Measurements from ENCODE around the gene RAB27A. TPM values are rescaled to one million over a fixed set of nuclear protein-coding genes. Genes with fewer than 3 reads are reported as not detected.

The RAB27A gene
- total and polyA plus RNA-seq, 9 of the 15 experiments (the other 6 are each of a cell fraction or from before 2014, with no cell fraction given) = 31.5 to 171 (median 80.4) TPM

- peak; percentile 91; the same call in 1 of the 2 replicates for TF ChIP-seq ARID3A (IDR thresholded peaks at IDR 0.05; ENCODE audit: borderline replicate concordance, low read depth, low read length)
- peak; percentile 30 for TF ChIP-seq CXXC5 (CRISPR knock-in tag; IDR thresholded peaks at IDR 0.05)
- peak; percentile 53 for TF ChIP-seq LEF1 (IDR thresholded peaks at IDR 0.05)
- TF ChIP-seq POLR2B (IDR thresholded peaks at IDR 0.05; ENCODE audit: low read depth, partially characterized antibody) = peak; percentile 33
- TF ChIP-seq KDM4B (IDR thresholded peaks at IDR 0.05; ENCODE audit: borderline replicate concordance in 2 of 2, low read depth in 1 of 2) = no peak
- TF ChIP-seq ZBTB2 (IDR thresholded peaks at IDR 0.05) = 0 out of 2 replicates have a peak, but pooled peaks have one; percentile 34
- peak in 1 of 2 experiments; percentile 71; a peak in 1 of 4 replicates for TF ChIP-seq MLLT1 (IDR thresholded peaks at IDR 0.05)
- TF ChIP-seq KDM5B (IDR thresholded peaks at IDR 0.05; ENCODE audit: insufficient replicate concordance, low read depth, low read length) = no peak
- 0 out of 2 replicates have a peak, but pooled peaks have one; percentile 24 for TF ChIP-seq FOXJ2 (tag; IDR thresholded peaks at IDR 0.05)
- TF ChIP-seq MYNN (IDR thresholded peaks at IDR 0.05) = peak; percentile 80; the same call in 1 of the 2 replicates
- no peak for TF ChIP-seq MYNN (CRISPR knock-in tag; IDR thresholded peaks at IDR 0.05)
- TF ChIP-seq HDAC3 (IDR thresholded peaks at IDR 0.05; ENCODE audit: borderline replicate concordance, partially characterized antibody) = peak; percentile 56
- TF ChIP-seq ZFPM2 (CRISPR knock-in tag; IDR thresholded peaks at IDR 0.05) = no peak
- peak; percentile 66 for TF ChIP-seq PKNOX1 (IDR thresholded peaks at IDR 0.05)
- no peak for TF ChIP-seq TAF7 (tag; IDR thresholded peaks at IDR 0.05)
- TF ChIP-seq ZNF589 (CRISPR knock-in tag; IDR thresholded peaks at IDR 0.05; ENCODE audit: low read depth) = peak; percentile 38; the same call in 1 of the 2 replicates
- no peak for TF ChIP-seq SIN3A (IDR thresholded peaks at IDR 0.05; ENCODE audit: borderline replicate concordance in 2 of 2, control insufficient read depth in 1 of 2, low read depth in 2 of 2, low read length in 2 of 2)
- TF ChIP-seq CBFA2T3 (IDR thresholded peaks at IDR 0.05) = peak; percentile 95
- peak; percentile 91 for TF ChIP-seq NFRKB (IDR thresholded peaks at IDR 0.05; ENCODE audit: low read depth)
- TF ChIP-seq ZEB2 (IDR thresholded peaks at IDR 0.05) = peak; percentile 95
- peak; percentile 97 for TF ChIP-seq ARID1B (IDR thresholded peaks at IDR 0.05)
Measured at GRCh38 chr15:55237219-55238130, 52.1 kb downstream of the RAB27A start (continued).
